ENCODE results near the gene MIDN. TPM values are rescaled to one million over a fixed set of nuclear protein-coding genes. Genes with fewer than 3 reads are reported as not detected.
"Not testable (repeated sequence)": the region's sequence is repeated elsewhere in the genome, so short reads cannot be mapped to it uniquely, and the experiment has no call there.

The MIDN gene
- total RNA-seq, 6 donors from 2014 or later: 33.5 to 176 (median 75.9) TPM

DNA sequence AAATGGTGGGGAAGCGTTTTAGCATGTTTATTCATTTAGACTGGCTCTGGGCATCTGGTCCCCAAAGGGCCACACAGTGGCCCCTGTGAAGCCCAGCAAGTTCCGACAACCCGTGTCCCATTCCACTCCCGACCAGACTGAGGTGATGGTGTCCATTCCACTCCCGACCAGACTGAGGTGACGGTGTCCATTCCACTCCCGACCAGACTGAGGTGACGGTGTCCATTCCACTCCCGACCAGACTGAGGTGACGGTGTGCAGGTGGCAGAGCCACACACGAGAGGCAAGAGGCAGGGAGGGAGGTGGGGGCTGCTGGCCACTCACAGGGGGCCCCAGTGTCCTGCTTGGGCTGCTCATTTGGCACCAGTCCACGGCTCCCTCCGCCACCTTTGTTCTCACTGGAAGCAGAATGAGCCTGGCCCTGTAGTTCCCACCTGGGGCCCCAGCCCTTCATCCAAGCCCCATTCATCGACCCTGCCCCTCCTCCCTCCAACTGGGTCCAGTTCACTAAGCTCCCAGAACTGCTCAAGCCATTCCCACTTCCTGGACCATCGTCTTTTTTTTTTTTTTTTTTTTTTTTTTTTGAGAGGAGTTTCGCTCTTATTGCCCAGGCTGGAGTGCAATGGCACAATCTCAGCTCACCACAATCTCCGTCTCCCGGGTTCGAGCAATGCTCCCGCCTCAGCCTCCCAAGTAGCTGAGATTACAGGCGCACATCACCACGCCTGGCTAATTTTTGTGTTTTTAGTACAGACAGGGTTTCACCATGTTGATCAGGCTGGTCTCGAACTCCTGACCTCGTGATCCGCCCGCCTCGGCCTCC lies 1.9 kb upstream of the MIDN start:
- H3K36me3 ChIP-seq: peaks cover 0 to 19% (median 10%) of the 10 kb centered on the region in 4 donors

DNA sequence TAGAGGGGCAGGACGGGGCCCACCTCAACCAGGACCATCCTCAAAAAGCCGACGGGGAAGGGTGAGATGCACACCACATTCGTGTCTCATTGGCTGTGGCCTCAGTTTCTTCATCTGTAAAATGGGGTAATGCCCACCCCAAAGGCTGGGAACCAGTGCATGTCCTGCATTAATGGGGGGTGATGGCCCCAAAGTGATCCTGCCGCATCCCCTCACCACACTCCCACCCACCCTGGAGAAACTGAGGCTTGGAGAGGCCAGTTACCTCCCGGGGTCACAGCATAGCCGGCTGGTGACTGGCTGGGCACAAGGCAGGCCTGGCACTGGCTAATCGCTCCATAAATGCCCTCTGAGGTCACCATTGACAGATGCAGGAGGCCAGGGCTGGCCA lies 640 bp upstream of the MIDN start:
- peaks cover 0 to 4% (median 0%) of the 10 kb centered on the region in 4 donors for H3K9me3 ChIP-seq
- DNase-seq (no peak), ATAC-seq (ENCODE audit: low FRiP score in 2 of 2) (no peak)
- 69 to 90% methylated on average over 4 to 7 of the region's 8 CpGs for WGBS, 2 donors
- no peaks in the 10 kb centered on the region for H3K27me3 ChIP-seq
- peaks cover 51 to 64% (median 58%) of the 10 kb centered on the region in 4 donors for H3K4me1 ChIP-seq
- H3K27ac ChIP-seq: peak overlapping the region; percentile 99 to 100 (median 100)
- TF ChIP-seq, protein P1, sequence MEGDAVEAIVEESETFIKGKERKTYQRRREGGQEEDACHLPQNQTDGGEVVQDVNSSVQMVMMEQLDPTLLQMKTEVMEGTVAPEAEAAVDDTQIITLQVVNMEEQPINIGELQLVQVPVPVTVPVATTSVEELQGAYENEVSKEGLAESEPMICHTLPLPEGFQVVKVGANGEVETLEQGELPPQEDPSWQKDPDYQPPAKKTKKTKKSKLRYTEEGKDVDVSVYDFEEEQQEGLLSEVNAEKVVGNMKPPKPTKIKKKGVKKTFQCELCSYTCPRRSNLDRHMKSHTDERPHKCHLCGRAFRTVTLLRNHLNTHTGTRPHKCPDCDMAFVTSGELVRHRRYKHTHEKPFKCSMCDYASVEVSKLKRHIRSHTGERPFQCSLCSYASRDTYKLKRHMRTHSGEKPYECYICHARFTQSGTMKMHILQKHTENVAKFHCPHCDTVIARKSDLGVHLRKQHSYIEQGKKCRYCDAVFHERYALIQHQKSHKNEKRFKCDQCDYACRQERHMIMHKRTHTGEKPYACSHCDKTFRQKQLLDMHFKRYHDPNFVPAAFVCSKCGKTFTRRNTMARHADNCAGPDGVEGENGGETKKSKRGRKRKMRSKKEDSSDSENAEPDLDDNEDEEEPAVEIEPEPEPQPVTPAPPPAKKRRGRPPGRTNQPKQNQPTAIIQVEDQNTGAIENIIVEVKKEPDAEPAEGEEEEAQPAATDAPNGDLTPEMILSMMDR (IDR thresholded peaks at IDR 0.05): no peak
- TF ChIP-seq EP300 (IDR thresholded peaks at IDR 0.05) (no peak), POLR2AphosphoS5 (IDR thresholded peaks at IDR 0.05) (peak in 1 of 2 donors; percentile 6)
- peaks cover 0 to 25% (median 15%) of the 10 kb centered on the region in 4 donors for H3K36me3 ChIP-seq
- peak overlapping the region; percentile 54 to 97 (median 82) for H3K4me3 ChIP-seq

More for the DNA sequence above, 1.9 kb upstream of the MIDN start:
- TF ChIP-seq, protein P1 (IDR thresholded peaks at IDR 0.05): peak in 1 of 6 experiments; percentile 5
- H3K4me3 ChIP-seq; H3K27me3 ChIP-seq; H3K9me3 ChIP-seq; ATAC-seq (ENCODE audit: low FRiP score in 2 of 2): not testable (repeated sequence)
- peak in 1 of 2 donors; percentile 26 for DNase-seq
- 77 to 78% methylated on average over 20 to 23 of the region's 27 CpGs for WGBS, 2 donors
- Histone ChIP-seq H3K27ac (peak overlapping the region; percentile 84 to 100 (median 90)), H3K4me1 (peaks cover 56 to 63% (median 60%) of the 10 kb centered on the region in 4 donors)

DNA sequence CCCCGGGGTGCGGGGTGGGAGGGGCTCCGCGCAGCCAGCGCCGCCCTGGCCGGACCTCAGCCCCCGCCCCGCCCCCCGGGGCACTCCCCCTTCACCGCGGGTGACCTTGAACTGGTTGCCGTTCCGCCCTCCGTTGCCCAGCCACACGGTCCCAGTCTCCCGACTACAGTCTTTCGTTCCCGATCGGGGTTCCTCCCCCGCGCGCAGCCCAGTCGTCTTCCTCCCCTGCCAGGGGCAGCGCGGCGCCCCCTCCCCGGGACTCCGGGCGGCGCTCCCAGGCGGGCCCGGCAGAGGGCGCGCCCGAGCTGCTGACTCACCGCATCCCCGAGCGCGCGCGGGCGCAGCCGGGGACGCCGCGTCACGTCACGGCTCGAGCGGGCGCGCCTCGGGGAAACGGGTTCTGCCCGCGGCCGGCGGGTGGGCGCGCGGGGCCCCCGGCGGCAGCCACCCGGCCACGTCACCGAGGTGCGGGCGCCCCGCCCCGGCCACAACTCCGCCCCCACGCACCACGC lies 459 bp downstream of the MIDN start:
- peak in 1 of 2 donors; percentile 43 for ATAC-seq (ENCODE audit: low FRiP score in 2 of 2)
- WGBS, 2 donors: 0 to 1% methylated on average over 3 to 47 of the region's 74 CpGs
- Histone ChIP-seq H3K27ac (peak overlapping the region; percentile 99 to 100 (median 100)), H3K27me3 (no peaks in the 10 kb centered on the region), H3K4me1 (peaks cover 45 to 64% (median 57%) of the 10 kb centered on the region in 4 donors), H3K36me3 (peaks cover under 1 to 26% (median 17%) of the 10 kb centered on the region in 4 donors), H3K4me3 (peak overlapping the region; percentile 54 to 97 (median 82)), H3K9me3 (peaks cover 0 to 4% (median 0%) of the 10 kb centered on the region in 4 donors)
- DNase-seq: peak; percentile 81 to 97
- TF ChIP-seq POLR2A (IDR thresholded peaks at IDR 0.05): no peak
- TF ChIP-seq, protein P1 (IDR thresholded peaks at IDR 0.05): peak; percentile 97 to 99 (median 99)

DNA sequence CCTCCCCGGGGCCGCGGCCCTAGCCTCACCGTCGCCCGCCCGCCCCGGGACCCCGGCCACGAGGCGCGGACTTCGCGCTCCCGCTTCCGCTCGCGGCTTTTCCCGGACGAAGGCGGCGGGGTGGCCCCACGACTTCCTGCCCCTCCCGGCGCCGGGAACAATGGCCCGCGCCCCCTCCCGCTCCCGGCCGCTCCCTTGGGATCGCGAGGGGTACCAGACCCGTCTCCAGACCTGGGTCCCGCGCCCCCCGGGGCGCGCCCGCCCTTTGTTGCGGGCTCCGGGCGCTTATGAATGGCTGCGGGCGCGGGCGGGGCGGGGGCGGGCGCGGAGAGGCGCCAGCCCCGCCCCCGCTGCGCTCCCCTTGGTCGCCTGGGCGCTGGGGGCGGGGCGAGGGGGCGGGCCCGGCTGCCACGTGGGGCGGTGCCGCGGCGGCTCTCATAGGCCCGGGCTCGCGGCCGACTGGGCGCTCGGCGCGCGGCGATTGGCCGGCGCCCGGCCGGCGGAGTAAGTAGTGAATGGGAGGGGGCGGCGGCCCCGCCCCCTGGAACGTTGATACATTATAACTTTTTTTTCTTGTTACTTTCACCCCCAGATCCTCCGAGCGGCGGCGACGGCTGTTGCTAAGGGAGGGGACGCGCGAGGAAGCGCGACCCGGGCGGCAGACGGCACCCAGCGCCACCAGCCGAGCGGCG lies 1.1 kb downstream of the MIDN start:
- ATAC-seq (ENCODE audit: low FRiP score in 2 of 2): peak; percentile 9 to 59
- peaks cover 45 to 64% (median 57%) of the 10 kb centered on the region in 4 donors for H3K4me1 ChIP-seq
- peak overlapping the region; percentile 75 to 97 (median 92) for H3K4me3 ChIP-seq
- H3K36me3 ChIP-seq: peaks cover 7 to 31% (median 21%) of the 10 kb centered on the region in 4 donors
- H3K9me3 ChIP-seq: peaks cover 0 to 4% (median 0%) of the 10 kb centered on the region in 4 donors
- peak overlapping the region; percentile 99 to 100 (median 100) for H3K27ac ChIP-seq
- H3K27me3 ChIP-seq: no peaks in the 10 kb centered on the region
- TF ChIP-seq, protein P1 (IDR thresholded peaks at IDR 0.05): no peak
- peak; percentile 96 for TF ChIP-seq POLR2AphosphoS5 (IDR thresholded peaks at IDR 0.05)
- TF ChIP-seq POLR2A (IDR thresholded peaks at IDR 0.05): peak; percentile 79 to 98 (median 95)
- peak; percentile 25 to 90 (median 75) for TF ChIP-seq EP300 (IDR thresholded peaks at IDR 0.05)
- DNase-seq: peak; percentile 96 to 99
- 1% methylated on average over 24 of the region's 102 CpGs; no CpG with 5 or more reads in 1 of the 2 donors for WGBS, 2 donors

All from upper lobe of left lung (tissue), 6 donors.